Uterus (tissue), 2 donors: ENCODE results near the gene OR14K1.

Experiments used
- POLR2A ChIP-seq, 2 donors: fragments of 450-650 bp; IDR thresholded peaks; one replicate each; pipeline ENCODE4 v1.6.1; 2016; ENCODE audit warnings: antibody characterized with exemption in 2 of 2, mild to moderate bottlenecking in 1 of 2, moderate library complexity in 1 of 2
- TF ChIP-seq, protein P1 (sequence below), 4 experiments: fragments of 200-600 bp in 2 of 4; fragments of 450-650 bp in 2 of 4; sonication (generic) in 2 of 4; IDR thresholded peaks; one replicate each; pipeline ENCODE4 v1.5.1; 2016 to 2019; ENCODE audit warnings: antibody characterized with exemption in 4 of 4, mild to moderate bottlenecking in 2 of 4, moderate library complexity in 1 of 4

DNA sequence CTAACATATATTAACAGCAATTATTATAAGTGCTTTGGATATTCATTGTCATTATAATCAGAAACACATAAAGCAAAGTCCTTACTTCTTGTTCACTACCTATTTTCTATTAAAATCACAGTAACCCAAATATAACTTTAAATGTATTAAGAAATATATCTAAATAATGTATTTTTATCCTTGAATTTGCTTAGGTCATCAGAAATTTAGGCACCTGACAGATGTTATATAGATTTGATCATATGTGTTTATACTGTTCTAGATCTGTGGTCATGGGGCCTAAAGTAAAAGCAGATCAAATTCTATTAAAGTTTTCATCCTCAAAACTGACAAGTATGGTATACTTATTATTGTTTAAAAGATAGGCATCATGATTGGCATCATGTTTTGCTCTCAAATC lies 31.2 kb downstream of the OR14K1 start:
- TF ChIP-seq, protein P1, sequence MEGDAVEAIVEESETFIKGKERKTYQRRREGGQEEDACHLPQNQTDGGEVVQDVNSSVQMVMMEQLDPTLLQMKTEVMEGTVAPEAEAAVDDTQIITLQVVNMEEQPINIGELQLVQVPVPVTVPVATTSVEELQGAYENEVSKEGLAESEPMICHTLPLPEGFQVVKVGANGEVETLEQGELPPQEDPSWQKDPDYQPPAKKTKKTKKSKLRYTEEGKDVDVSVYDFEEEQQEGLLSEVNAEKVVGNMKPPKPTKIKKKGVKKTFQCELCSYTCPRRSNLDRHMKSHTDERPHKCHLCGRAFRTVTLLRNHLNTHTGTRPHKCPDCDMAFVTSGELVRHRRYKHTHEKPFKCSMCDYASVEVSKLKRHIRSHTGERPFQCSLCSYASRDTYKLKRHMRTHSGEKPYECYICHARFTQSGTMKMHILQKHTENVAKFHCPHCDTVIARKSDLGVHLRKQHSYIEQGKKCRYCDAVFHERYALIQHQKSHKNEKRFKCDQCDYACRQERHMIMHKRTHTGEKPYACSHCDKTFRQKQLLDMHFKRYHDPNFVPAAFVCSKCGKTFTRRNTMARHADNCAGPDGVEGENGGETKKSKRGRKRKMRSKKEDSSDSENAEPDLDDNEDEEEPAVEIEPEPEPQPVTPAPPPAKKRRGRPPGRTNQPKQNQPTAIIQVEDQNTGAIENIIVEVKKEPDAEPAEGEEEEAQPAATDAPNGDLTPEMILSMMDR (IDR thresholded peaks at IDR 0.05), result no peak
- TF ChIP-seq POLR2A (IDR thresholded peaks at IDR 0.05), result no peak
